NB4 (cell line): ENCODE data around the gene ZFAND5.

Experiments
- DNase-seq: peaks from one replicate; pipeline ENCODE4 v3.0.0; 2010; ENCODE audit warnings: low read depth
- H3K4me3 ChIP-seq: one replicate; pipeline ENCODE4 v1.5.1; 2011; ENCODE audit warnings: mild to moderate bottlenecking, low read depth, low read length, moderate library complexity
- CTCF ChIP-seq: IDR thresholded peaks from one replicate; pipeline ENCODE4 v1.5.1; 2012; ENCODE audit warnings: low read depth, low read length
- MAX ChIP-seq: IDR thresholded peaks from 2 replicates; pipeline ENCODE4 v1.6.1; 2011; ENCODE audit warnings: low read depth, low read length
- MYC ChIP-seq: IDR thresholded peaks from 2 replicates; pipeline ENCODE4 v1.6.1; 2011; ENCODE audit warnings: low read depth, low read length
- POLR2A ChIP-seq: IDR thresholded peaks from 2 replicates; pipeline ENCODE4 v1.6.1; 2011; ENCODE audit warnings: mild to moderate bottlenecking; ENCODE audit not compliant: insufficient read length; ENCODE audit errors: extremely low read depth

ZFAND5 gene

GRCh38 chr9:72309364-72310133, 55.5 kb downstream of the ZFAND5 start:
- no peak for TF ChIP-seq CTCF
- TF ChIP-seq MYC, result no peak
- TF ChIP-seq POLR2A, result no peak
- TF ChIP-seq MAX, result no peak
- no peak overlapping the region for H3K4me3 ChIP-seq
- DNase-seq, result no peak

GRCh38 chr9:72306761-72307160, 58.2 kb downstream of the ZFAND5 start:
- DNase-seq, result peak; percentile 56
- H3K4me3 ChIP-seq, result no peak overlapping the region
- TF ChIP-seq MYC, result no peak
- no peak for TF ChIP-seq MAX
- TF ChIP-seq POLR2A, result no peak
- TF ChIP-seq CTCF, result no peak

- DNase-seq, result no peak
- no peak for TF ChIP-seq MAX
- TF ChIP-seq MYC, result 0 out of 2 replicates have a peak, but pooled peaks have one; percentile 1
- H3K4me3 ChIP-seq, result peak overlapping the region; percentile 56
These were observed 59.3 kb downstream of the ZFAND5 start for GRCh38 chr9:72305707-72306106.

GRCh38 chr9:72305102-72305546, 59.9 kb downstream of the ZFAND5 start:
- DNase-seq, result peak; percentile 89
- H3K4me3 ChIP-seq, result peak overlapping the region; percentile 56
- TF ChIP-seq MAX (peak; percentile 82), CTCF (no peak), MYC (peak; percentile 18; the same call in 1 of the 2 replicates), POLR2A (no peak)

- no peak overlapping the region for H3K4me3 ChIP-seq
- TF ChIP-seq POLR2A (no peak), CTCF (no peak), MYC (no peak), MAX (no peak)
- DNase-seq, result no peak
These were observed 60.5 kb downstream of the ZFAND5 start for GRCh38 chr9:72304538-72304937.
